ENCODE results near the gene AMFR. TPM values are rescaled to one million over a fixed set of nuclear protein-coding genes. Genes with fewer than 3 reads are reported as not detected.
"Not testable (repeated sequence)": the region's sequence is repeated elsewhere in the genome, so short reads cannot be mapped to it uniquely, and the experiment has no call there.

Gene AMFR
- total RNA-seq, 1 experiment from 2014 or later = 89.4 TPM

- Histone ChIP-seq H4K20me1 (ENCODE audit: insufficient read depth) (no peaks in the 10 kb centered on the region; the same call in 1 of the 2 replicates), H3K79me2 (ENCODE audit: low read depth) (no peaks in the 10 kb centered on the region), H3K4me2 (no peak overlapping the region), H3F3A (ENCODE audit: insufficient read depth, low read depth) (peaks cover 3% of the 10 kb centered on the region; the same call in 1 of the 2 replicates), H3K9me2 (ENCODE audit: insufficient read depth) (no peaks in the 10 kb centered on the region), H3K27me3 (ENCODE audit: insufficient read depth, low read depth) (no peaks in the 10 kb centered on the region), H3K36me3 (ENCODE audit: low read depth) (peaks cover 26% of the 10 kb centered on the region), H3K4me3 (no peak overlapping the region), H2AFZ (no peak overlapping the region), H3K27ac (no peak overlapping the region), H3K9me3 (ENCODE audit: insufficient read depth, low read depth) (no peaks in the 10 kb centered on the region), H3K4me1 (replicated peaks; ENCODE audit: insufficient read depth) (no peaks in the 10 kb centered on the region)
- TF ChIP-seq CTCF (conservative IDR thresholded peaks at IDR 0.05) = no peak
- TF ChIP-seq EZH2 (IDR thresholded peaks at IDR 0.05; ENCODE audit: low read depth) = no peak
- no TSS peak for BruUV-seq (replicated peaks)
- ChIA-PET POLR2A (ENCODE audit: unreplicated experiment) (no interaction called here), CTCF (no interaction called here)
- DNase-seq = no peak
- intact Hi-C loops (cut with micrococcal nuclease; ENCODE audit: unreplicated experiment) = no loop called here
These were observed 26.3 kb downstream of the AMFR start for GRCh38 chr16:56399047-56399446.

GRCh38 chr16:56396724-56397123 lies 28.6 kb downstream of the AMFR start:
- BruUV-seq (replicated peaks); H3K4me3 ChIP-seq; H3K9me3 ChIP-seq (ENCODE audit: insufficient read depth, low read depth); CTCF ChIA-PET; H3K4me1 ChIP-seq (replicated peaks; ENCODE audit: insufficient read depth); H2AFZ ChIP-seq; H3K9me2 ChIP-seq (ENCODE audit: insufficient read depth); H3K79me2 ChIP-seq (ENCODE audit: low read depth); intact Hi-C loops (cut with micrococcal nuclease; ENCODE audit: unreplicated experiment); H3K27me3 ChIP-seq (ENCODE audit: insufficient read depth, low read depth); H3K4me2 ChIP-seq; POLR2A ChIA-PET (ENCODE audit: unreplicated experiment); DNase-seq; H3F3A ChIP-seq (ENCODE audit: insufficient read depth, low read depth); H4K20me1 ChIP-seq (ENCODE audit: insufficient read depth); H3K27ac ChIP-seq: not testable (repeated sequence)
- peaks cover 17% of the 10 kb centered on the region for H3K36me3 ChIP-seq (ENCODE audit: low read depth)

GRCh38 chr16:56389554-56389953 lies 35.8 kb downstream of the AMFR start:
- H3K27ac ChIP-seq = no peak overlapping the region
- BruUV-seq (replicated peaks) = no TSS peak
- no peaks in the 10 kb centered on the region for H3K4me1 ChIP-seq (replicated peaks; ENCODE audit: insufficient read depth)
- H2AFZ ChIP-seq = no peak overlapping the region
- H3K36me3 ChIP-seq (ENCODE audit: low read depth) = peaks cover 6% of the 10 kb centered on the region
- H3K9me3 ChIP-seq (ENCODE audit: insufficient read depth, low read depth) = no peaks in the 10 kb centered on the region
- ChIA-PET POLR2A (ENCODE audit: unreplicated experiment) (no interaction called here), CTCF (no interaction called here)
- DNase-seq = no peak
- intact Hi-C loops (cut with micrococcal nuclease; ENCODE audit: unreplicated experiment) = no loop called here
- no peaks in the 10 kb centered on the region for H4K20me1 ChIP-seq (ENCODE audit: insufficient read depth)
- no peaks in the 10 kb centered on the region for H3K27me3 ChIP-seq (ENCODE audit: insufficient read depth, low read depth)
- no peaks in the 10 kb centered on the region for H3K9me2 ChIP-seq (ENCODE audit: insufficient read depth)
- no peak overlapping the region for H3K4me2 ChIP-seq
- TF ChIP-seq CTCF (conservative IDR thresholded peaks at IDR 0.05) = no peak
- TF ChIP-seq EZH2 (IDR thresholded peaks at IDR 0.05; ENCODE audit: low read depth) = no peak
- no peaks in the 10 kb centered on the region for H3K79me2 ChIP-seq (ENCODE audit: low read depth)
- H3F3A ChIP-seq (ENCODE audit: insufficient read depth, low read depth) = no peaks in the 10 kb centered on the region
- H3K4me3 ChIP-seq = no peak overlapping the region

- intact Hi-C loops (cut with micrococcal nuclease; ENCODE audit: unreplicated experiment) = no loop called here
- TF ChIP-seq CTCF (conservative IDR thresholded peaks at IDR 0.05) (no peak), EZH2 (IDR thresholded peaks at IDR 0.05; ENCODE audit: low read depth) (no peak)
- no TSS peak for BruUV-seq (replicated peaks)
- H3K27me3 ChIP-seq (ENCODE audit: insufficient read depth, low read depth) = no peaks in the 10 kb centered on the region
- H3F3A ChIP-seq (ENCODE audit: insufficient read depth, low read depth) = peaks cover 4% of the 10 kb centered on the region; the same call in 1 of the 2 replicates
- H4K20me1 ChIP-seq (ENCODE audit: insufficient read depth) = no peaks in the 10 kb centered on the region
- ChIA-PET POLR2A (ENCODE audit: unreplicated experiment) (interaction anchor here (0.6 kb wide), 1 partner anchor 51 kb away, joined by 9 read pairs; no protein-coding TSS in a partner anchor), CTCF (no interaction called here)
- H3K79me2 ChIP-seq (ENCODE audit: low read depth) = no peaks in the 10 kb centered on the region
- no peak overlapping the region for H3K4me3 ChIP-seq
- no peak overlapping the region for H3K4me2 ChIP-seq
- no peak overlapping the region for H3K27ac ChIP-seq
- no peaks in the 10 kb centered on the region for H3K9me2 ChIP-seq (ENCODE audit: insufficient read depth)
- H2AFZ ChIP-seq = no peak overlapping the region
- no peaks in the 10 kb centered on the region for H3K9me3 ChIP-seq (ENCODE audit: insufficient read depth, low read depth)
- H3K4me1 ChIP-seq (replicated peaks; ENCODE audit: insufficient read depth) = peaks cover 4% of the 10 kb centered on the region; the same call in 1 of the 2 replicates
- no peak for DNase-seq
- peaks cover 6% of the 10 kb centered on the region for H3K36me3 ChIP-seq (ENCODE audit: low read depth)
These were observed 37.1 kb downstream of the AMFR start for GRCh38 chr16:56388209-56388608.
